ENCODE measurements around the gene SUN3. TPM values are rescaled to one million over a fixed set of nuclear protein-coding genes. Genes with fewer than 3 reads are reported as not detected.

SUN3 gene
- total RNA-seq, 1 donor from 2014 or later = not detected

DNA sequence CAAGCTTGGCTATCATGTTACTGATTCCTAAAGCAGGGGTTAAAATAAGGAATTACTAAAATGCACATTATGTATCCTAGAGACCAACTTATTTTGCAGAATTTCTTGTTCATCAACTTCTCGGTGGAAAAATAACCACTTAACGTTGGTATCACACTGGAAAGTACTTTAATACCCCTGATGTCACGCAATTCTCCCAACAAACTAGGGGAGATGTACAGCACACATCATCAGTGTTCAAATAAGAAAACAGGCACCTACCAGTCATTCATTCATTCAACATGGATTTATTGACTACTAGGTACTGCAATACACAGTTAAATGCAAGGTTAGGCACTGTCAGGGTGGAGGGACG lies 50.1 kb downstream of the SUN3 start:
- Histone ChIP-seq H3K4me3 (peak overlapping the region; percentile 74), H3K27me3 (ENCODE audit: low read depth) (no peaks in the 10 kb centered on the region), H3K4me1 (peaks cover 36% of the 10 kb centered on the region), H3K36me3 (peaks cover 46% of the 10 kb centered on the region), H3K27ac (replicated peaks) (peak overlapping the region; percentile 87), H3K9me3 (replicated peaks) (no peaks in the 10 kb centered on the region)
- intact Hi-C loops (cut with micrococcal nuclease) = no loop called here
- TF ChIP-seq, protein P1, sequence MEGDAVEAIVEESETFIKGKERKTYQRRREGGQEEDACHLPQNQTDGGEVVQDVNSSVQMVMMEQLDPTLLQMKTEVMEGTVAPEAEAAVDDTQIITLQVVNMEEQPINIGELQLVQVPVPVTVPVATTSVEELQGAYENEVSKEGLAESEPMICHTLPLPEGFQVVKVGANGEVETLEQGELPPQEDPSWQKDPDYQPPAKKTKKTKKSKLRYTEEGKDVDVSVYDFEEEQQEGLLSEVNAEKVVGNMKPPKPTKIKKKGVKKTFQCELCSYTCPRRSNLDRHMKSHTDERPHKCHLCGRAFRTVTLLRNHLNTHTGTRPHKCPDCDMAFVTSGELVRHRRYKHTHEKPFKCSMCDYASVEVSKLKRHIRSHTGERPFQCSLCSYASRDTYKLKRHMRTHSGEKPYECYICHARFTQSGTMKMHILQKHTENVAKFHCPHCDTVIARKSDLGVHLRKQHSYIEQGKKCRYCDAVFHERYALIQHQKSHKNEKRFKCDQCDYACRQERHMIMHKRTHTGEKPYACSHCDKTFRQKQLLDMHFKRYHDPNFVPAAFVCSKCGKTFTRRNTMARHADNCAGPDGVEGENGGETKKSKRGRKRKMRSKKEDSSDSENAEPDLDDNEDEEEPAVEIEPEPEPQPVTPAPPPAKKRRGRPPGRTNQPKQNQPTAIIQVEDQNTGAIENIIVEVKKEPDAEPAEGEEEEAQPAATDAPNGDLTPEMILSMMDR (IDR thresholded peaks at IDR 0.05; ENCODE audit: borderline replicate concordance) = no peak
- no peak for DNase-seq

DNA sequence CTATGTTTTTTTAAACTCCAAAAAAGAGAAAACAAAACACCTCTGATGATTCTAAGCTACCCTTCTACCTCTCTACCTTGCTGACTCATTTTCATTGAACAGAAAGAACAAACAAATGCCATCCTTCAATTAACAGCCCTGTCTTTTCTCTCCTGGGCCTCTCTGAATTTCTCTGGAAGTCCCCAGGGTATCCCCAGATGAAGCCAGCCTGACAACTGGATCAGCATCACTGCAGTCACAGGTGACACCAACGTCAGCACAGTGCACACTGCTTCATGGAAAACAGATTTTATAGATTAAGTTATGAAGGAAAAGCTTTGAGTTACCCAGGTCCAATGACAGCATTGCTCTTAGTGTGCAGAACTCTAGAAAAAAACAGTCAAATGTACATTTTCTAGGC lies 55.2 kb downstream of the SUN3 start:
- Histone ChIP-seq H3K4me3 (no peak overlapping the region), H3K4me1 (peaks cover 59% of the 10 kb centered on the region), H3K9me3 (replicated peaks) (no peaks in the 10 kb centered on the region), H3K36me3 (peaks cover 74% of the 10 kb centered on the region), H3K27me3 (ENCODE audit: low read depth) (no peaks in the 10 kb centered on the region), H3K27ac (replicated peaks) (no peak overlapping the region)
- TF ChIP-seq, protein P1 (IDR thresholded peaks at IDR 0.05; ENCODE audit: borderline replicate concordance) = no peak
- intact Hi-C loops (cut with micrococcal nuclease) = no loop called here
- DNase-seq = no peak

DNA sequence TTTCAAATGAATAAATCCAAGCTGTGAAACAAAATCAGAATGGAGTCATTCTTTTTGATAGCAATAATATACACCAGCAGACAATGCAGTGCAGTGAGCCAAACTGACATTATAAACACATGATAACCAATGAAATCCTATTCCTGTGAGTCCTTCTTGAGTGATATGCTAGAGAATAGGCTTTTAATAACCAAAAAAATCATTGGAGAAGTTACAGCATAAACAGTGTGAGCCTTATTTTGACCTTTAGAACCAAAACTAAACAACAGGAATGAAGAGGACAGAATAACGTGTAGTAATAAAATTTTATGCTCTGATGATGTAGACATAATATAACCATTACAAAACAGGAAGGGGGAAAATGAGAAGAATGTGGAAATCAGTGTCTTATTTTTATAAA lies 58.1 kb downstream of the SUN3 start:
- Histone ChIP-seq H3K27ac (replicated peaks) (peak overlapping the region; percentile 45), H3K36me3 (peaks cover 76% of the 10 kb centered on the region), H3K27me3 (ENCODE audit: low read depth) (no peaks in the 10 kb centered on the region), H3K4me3 (no peak overlapping the region), H3K9me3 (replicated peaks) (no peaks in the 10 kb centered on the region), H3K4me1 (peaks cover 57% of the 10 kb centered on the region)
- no peak for DNase-seq
- TF ChIP-seq, protein P1 (IDR thresholded peaks at IDR 0.05; ENCODE audit: borderline replicate concordance) = no peak
- intact Hi-C loops (cut with micrococcal nuclease) = no loop called here

DNA sequence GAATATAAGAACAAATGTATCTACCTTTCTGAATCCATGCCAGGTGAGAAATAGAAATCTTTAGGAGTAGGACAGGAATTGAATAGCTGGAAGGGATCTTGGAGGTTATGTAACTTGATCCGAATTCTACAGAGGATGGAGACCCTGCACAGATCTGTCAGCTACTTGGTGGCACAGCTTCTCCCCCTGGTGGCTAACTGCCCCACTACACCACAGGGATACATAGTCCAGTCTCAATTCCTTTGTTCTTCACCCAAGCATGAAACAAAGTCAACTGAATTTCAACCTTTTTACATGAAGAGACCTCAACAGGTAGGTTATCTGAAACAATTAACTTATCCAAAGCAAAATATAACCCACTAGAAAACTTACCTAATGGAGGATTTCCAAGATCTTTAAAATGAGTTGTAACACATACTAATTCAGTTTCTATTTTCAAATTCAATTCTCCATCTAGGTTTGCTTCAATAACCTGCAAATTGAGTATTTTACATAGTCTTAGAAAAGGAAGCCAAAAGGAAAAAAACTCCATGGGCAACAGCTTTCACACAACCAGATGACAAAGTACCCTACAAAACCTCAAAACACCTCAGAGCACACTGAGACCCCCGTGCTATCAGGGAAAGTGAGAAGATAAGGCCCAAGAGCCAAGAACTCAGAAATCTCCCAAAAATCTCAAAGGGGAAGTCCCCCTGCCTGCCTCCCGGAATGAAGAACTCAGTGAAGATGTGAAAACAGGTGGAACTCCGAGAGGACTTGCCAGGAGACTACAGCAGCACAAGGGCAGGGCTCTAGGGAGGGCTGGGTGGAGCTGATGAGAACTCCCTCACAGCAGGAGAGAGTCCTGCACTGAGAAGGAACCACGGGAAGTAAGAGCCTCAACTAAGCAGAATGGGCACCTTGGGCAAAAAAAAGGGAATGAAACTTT lies 59.8 kb downstream of the SUN3 start:
- peak; percentile 58 for DNase-seq

DNA sequence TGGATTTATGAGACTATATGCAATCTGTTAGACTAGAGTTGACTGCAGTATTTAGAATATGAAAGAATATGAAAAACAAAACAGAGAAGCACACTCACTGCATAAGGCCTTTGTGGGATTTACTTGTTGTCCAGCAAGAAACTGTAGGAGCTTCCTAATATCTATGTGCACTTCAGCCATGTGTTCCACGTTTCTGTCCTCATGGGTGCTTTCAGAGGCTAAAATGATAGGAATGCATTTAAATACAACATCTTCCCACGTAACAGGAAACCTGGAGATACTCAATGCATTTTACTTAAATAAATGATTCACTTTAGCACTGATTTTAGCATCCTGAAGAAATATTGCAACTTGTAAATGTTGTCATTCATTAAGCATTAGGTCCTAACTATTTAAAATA lies 61.2 kb downstream of the SUN3 start:
- TF ChIP-seq, protein P1 (IDR thresholded peaks at IDR 0.05; ENCODE audit: borderline replicate concordance) = no peak
- Histone ChIP-seq H3K4me1 (peaks cover 41% of the 10 kb centered on the region), H3K27ac (replicated peaks) (peak overlapping the region; percentile 34), H3K27me3 (ENCODE audit: low read depth) (no peaks in the 10 kb centered on the region), H3K9me3 (replicated peaks) (no peaks in the 10 kb centered on the region), H3K36me3 (peaks cover 76% of the 10 kb centered on the region), H3K4me3 (no peak overlapping the region)
- no peak for DNase-seq
- intact Hi-C loops (cut with micrococcal nuclease) = no loop called here

More for the DNA sequence above, 59.8 kb downstream of the SUN3 start:
- H3K27me3 ChIP-seq (ENCODE audit: low read depth) = no peaks in the 10 kb centered on the region
- intact Hi-C loops (cut with micrococcal nuclease) = no loop called here
- no peaks in the 10 kb centered on the region for H3K9me3 ChIP-seq (replicated peaks)
- H3K36me3 ChIP-seq = peaks cover 76% of the 10 kb centered on the region
- peak overlapping the region; percentile 39 for H3K27ac ChIP-seq (replicated peaks)
- H3K4me1 ChIP-seq = peaks cover 48% of the 10 kb centered on the region
- TF ChIP-seq, protein P1 (IDR thresholded peaks at IDR 0.05; ENCODE audit: borderline replicate concordance) = peak; percentile 88
- no peak overlapping the region for H3K4me3 ChIP-seq

All from left ventricle myocardium inferior (tissue), 1 donor.